ENCODE measurements around the gene CCDC180. TPM values are rescaled to one million over a fixed set of nuclear protein-coding genes. Genes with fewer than 3 reads are reported as not detected.
"Not testable (repeated sequence)": the region's sequence is repeated elsewhere in the genome, so short reads cannot be mapped to it uniquely, and the experiment has no call there.

The CCDC180 gene
- 1 to 10 TPM in 1 of 2 donors, under 1 TPM in 1; 0.95 to 3.6 TPM for total RNA-seq

DNA sequence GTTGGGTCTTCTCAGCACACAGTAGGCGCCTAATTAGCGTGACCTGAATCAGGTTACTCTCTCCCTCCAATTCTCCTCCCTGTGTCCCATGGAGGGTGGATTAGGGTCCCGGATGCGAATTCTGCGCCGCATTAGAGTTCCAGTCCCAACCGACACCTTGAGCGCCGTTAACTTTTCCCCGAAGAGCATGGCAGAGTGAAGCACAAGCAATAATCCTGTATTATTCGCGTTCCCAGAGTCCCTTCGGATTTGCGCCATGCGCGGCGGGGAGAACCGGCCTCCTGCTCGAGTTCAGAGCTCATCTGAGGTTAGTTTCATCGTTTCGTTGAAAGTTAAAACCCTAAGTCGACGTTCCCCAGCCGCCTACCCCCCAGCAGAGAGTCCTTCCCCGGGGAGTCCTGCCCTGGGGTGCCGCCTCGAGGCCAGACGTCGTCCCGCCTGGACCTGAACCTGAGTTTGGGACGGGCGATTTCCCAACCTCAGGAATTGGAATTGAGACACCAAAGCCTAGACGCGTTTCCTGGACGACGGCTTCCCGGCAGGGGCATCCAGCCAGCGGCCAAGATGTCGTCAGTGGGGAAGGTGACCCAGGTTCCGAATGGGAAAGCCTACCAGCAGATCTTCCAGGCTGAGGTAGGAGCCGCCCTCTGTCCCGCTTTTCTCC lies at the start of gene CCDC180:
CCDC180 (plus strand) TSS at position 160 of the 664 bp plus-strand sequence; CDS start at position 565, 405 bp downstream.
- Mint-ChIP-seq H3K36me3 (ENCODE audit: low read depth) (no peaks in the 10 kb centered on the region), H3K4me1 (no peaks in the 10 kb centered on the region), H3K9me3 (peaks cover 3% of the 10 kb centered on the region), H3K4me3 (no peak within 1 kb of the TSS), H3K27ac (no peak within 1 kb of the TSS), H3K27me3 (no peaks in the 10 kb centered on the region)
- no peak for ATAC-seq (replicated peaks)

GRCh38 chr9:97259834-97260514 lies 47.5 kb upstream of the CCDC180 start:
- H3K4me3 Mint-ChIP-seq, H3K27ac Mint-ChIP-seq: not testable (repeated sequence)

GRCh38 chr9:97271292-97271691 lies 36.2 kb upstream of the CCDC180 start:
- H3K27me3 Mint-ChIP-seq: no peaks in the 10 kb centered on the region
- ATAC-seq (replicated peaks): no peak
- peaks cover 5% of the 10 kb centered on the region for H3K4me1 Mint-ChIP-seq
- H3K27ac Mint-ChIP-seq: no peak overlapping the region
- H3K9me3 Mint-ChIP-seq: no peaks in the 10 kb centered on the region
- H3K36me3 Mint-ChIP-seq (ENCODE audit: low read depth): no peaks in the 10 kb centered on the region
- no peak overlapping the region for H3K4me3 Mint-ChIP-seq

More at GRCh38 chr9:97259834-97260514, 47.5 kb upstream of the CCDC180 start:
- H3K27me3 Mint-ChIP-seq; H3K4me1 Mint-ChIP-seq; ATAC-seq (replicated peaks); H3K36me3 Mint-ChIP-seq (ENCODE audit: low read depth); H3K9me3 Mint-ChIP-seq: not testable (repeated sequence)

GRCh38 chr9:97272072-97272471 lies 35.4 kb upstream of the CCDC180 start:
- Mint-ChIP-seq H3K4me1 (peaks cover 5% of the 10 kb centered on the region), H3K36me3 (ENCODE audit: low read depth) (peaks cover 6% of the 10 kb centered on the region), H3K4me3 (no peak overlapping the region), H3K27ac (no peak overlapping the region), H3K27me3 (no peaks in the 10 kb centered on the region), H3K9me3 (no peaks in the 10 kb centered on the region)
- no peak for ATAC-seq (replicated peaks)

DNA sequence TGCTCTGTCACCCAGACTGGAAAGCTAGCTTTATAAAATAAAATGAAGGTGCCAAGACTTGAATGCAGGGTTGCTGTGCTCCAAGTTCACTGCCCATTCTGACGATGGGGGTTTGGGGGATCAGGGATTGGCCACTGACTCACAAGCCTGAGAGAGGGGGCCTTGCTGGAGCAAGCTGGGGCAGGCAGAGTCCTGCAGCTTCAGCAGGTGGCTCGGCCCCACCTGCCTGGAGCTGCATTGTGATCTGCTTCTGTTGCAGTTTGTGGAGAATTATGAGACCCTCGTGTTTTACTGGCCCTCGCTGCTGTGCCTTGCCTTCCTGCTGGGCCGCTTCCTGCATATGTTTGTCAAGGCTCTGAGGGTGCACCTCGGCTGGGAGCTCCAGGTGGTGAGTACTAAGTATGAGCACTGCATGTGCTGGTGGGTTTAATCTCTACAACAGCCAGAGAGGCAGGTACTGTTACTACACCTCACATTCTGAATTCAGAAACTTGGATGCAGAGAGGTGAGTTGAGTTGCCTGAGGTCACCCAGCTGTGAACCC lies 31.1 kb upstream of the CCDC180 start:
- no peaks in the 10 kb centered on the region for H3K9me3 Mint-ChIP-seq
- H3K4me1 Mint-ChIP-seq: peaks cover 5% of the 10 kb centered on the region
- ATAC-seq (replicated peaks): no peak
- no peak overlapping the region for H3K27ac Mint-ChIP-seq
- no peak overlapping the region for H3K4me3 Mint-ChIP-seq
- H3K27me3 Mint-ChIP-seq: no peaks in the 10 kb centered on the region
- peaks cover 41% of the 10 kb centered on the region for H3K36me3 Mint-ChIP-seq (ENCODE audit: low read depth)

- H3K4me3 Mint-ChIP-seq: no peak overlapping the region
- ATAC-seq (replicated peaks): no peak
- H3K27me3 Mint-ChIP-seq: no peaks in the 10 kb centered on the region
- H3K4me1 Mint-ChIP-seq: no peaks in the 10 kb centered on the region
- H3K27ac Mint-ChIP-seq: no peak overlapping the region
- H3K36me3 Mint-ChIP-seq (ENCODE audit: low read depth): peaks cover 56% of the 10 kb centered on the region
- no peaks in the 10 kb centered on the region for H3K9me3 Mint-ChIP-seq
Observed at GRCh38 chr9:97277953-97278352, 29.5 kb upstream of the CCDC180 start.

DNA sequence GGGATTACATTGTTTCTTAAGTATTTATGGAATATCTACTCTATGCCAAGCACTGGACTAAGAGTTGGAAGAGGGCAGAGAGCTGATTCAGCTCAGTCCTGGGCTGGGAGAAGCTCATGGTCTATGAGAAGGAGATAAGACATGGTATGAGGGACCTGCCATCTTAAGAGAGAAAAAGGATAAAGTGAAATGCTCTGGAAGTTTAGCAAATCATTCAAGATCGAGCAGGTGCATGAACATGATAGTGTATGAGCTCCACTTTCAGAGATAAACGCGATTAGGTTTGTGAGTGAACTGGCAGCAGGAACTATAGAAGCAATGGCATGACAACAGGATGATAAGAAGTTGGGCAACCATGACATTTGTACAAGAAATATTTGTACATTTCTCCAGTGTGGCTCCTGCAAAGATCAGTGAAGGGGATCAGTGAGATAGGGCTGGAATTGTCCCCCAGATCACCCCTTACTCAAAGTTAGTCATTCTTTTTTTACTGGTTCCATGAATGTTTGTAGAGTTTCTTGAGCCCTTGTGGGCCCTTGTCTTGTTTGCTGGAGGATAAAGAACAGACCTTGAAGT lies 26.6 kb upstream of the CCDC180 start:
- Mint-ChIP-seq H3K9me3 (no peaks in the 10 kb centered on the region), H3K36me3 (ENCODE audit: low read depth) (peaks cover 81% of the 10 kb centered on the region), H3K27me3 (no peaks in the 10 kb centered on the region), H3K4me3 (no peak overlapping the region), H3K27ac (no peak overlapping the region), H3K4me1 (no peaks in the 10 kb centered on the region)
- no peak for ATAC-seq (replicated peaks)

GRCh38 chr9:97283768-97284167 lies 23.7 kb upstream of the CCDC180 start:
- Mint-ChIP-seq H3K9me3 (no peaks in the 10 kb centered on the region), H3K4me1 (no peaks in the 10 kb centered on the region), H3K4me3 (no peak overlapping the region), H3K27me3 (no peaks in the 10 kb centered on the region), H3K27ac (no peak overlapping the region), H3K36me3 (ENCODE audit: low read depth) (peaks cover 85% of the 10 kb centered on the region)
- ATAC-seq (replicated peaks): no peak

- no peaks in the 10 kb centered on the region for H3K27me3 Mint-ChIP-seq
Observed at GRCh38 chr9:97284798-97285197, 22.7 kb upstream of the CCDC180 start.

DNA sequence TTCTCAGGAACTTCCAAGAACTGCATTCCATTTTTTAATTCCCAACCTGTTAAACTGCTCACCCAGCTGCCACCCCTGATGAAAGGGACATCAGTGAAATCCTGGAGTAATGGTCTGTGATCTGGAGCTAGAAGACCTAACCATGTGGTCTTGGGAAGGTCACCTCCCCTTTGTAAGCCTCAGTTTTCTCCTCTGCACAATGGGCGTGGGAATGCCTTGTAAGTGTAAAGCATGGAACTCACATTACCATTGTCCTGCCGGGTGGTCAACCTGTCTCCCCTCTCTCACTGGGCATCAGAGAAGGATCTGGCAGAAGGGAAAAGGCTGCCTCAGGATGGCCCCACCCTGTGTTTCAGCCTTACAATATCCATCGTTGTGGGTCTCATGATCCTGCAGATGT lies 15.3 kb upstream of the CCDC180 start:
- H3K27me3 Mint-ChIP-seq: no peaks in the 10 kb centered on the region
- no peak overlapping the region for H3K27ac Mint-ChIP-seq
- H3K36me3 Mint-ChIP-seq (ENCODE audit: low read depth): peaks cover 57% of the 10 kb centered on the region
- no peak for ATAC-seq (replicated peaks)
- no peak overlapping the region for H3K4me3 Mint-ChIP-seq
- no peaks in the 10 kb centered on the region for H3K4me1 Mint-ChIP-seq
- peaks cover 5% of the 10 kb centered on the region for H3K9me3 Mint-ChIP-seq

More at GRCh38 chr9:97284798-97285197, 22.7 kb upstream of the CCDC180 start:
- no peaks in the 10 kb centered on the region for H3K4me1 Mint-ChIP-seq
- no peak for ATAC-seq (replicated peaks)
- H3K9me3 Mint-ChIP-seq: no peaks in the 10 kb centered on the region
- no peak overlapping the region for H3K27ac Mint-ChIP-seq
- peaks cover 84% of the 10 kb centered on the region for H3K36me3 Mint-ChIP-seq (ENCODE audit: low read depth)
- H3K4me3 Mint-ChIP-seq: no peak overlapping the region

DNA sequence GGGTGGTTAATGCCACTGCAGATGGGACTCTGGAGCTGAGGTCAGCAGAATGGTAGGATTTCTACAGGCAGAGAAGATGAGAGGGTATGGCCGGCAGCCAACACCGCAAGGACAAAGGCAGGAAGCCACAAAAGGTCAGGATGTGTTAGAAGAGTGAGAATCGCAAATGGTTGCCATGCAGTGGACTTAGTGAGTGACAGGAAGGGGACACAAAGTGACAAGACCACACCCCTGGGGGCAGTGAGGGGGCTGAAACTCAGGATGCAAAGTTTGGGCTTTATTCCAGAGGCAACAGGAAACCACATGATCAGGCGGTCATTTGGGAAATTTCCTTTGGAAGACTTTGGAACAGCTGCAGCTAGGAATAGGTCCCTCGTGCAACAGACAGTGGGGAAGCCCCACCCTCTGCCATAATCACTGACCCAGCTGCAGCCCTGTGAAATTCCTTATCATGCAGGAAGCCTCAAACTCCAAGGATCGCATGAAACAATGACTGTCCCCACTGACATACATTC lies 14.2 kb upstream of the CCDC180 start:
- H3K4me1 Mint-ChIP-seq: no peaks in the 10 kb centered on the region
- H3K4me3 Mint-ChIP-seq: no peak overlapping the region
- no peak for ATAC-seq (replicated peaks)
- peaks cover 14% of the 10 kb centered on the region for H3K9me3 Mint-ChIP-seq
- no peak overlapping the region for H3K27ac Mint-ChIP-seq
- peaks cover 47% of the 10 kb centered on the region for H3K36me3 Mint-ChIP-seq (ENCODE audit: low read depth)
- no peaks in the 10 kb centered on the region for H3K27me3 Mint-ChIP-seq

DNA sequence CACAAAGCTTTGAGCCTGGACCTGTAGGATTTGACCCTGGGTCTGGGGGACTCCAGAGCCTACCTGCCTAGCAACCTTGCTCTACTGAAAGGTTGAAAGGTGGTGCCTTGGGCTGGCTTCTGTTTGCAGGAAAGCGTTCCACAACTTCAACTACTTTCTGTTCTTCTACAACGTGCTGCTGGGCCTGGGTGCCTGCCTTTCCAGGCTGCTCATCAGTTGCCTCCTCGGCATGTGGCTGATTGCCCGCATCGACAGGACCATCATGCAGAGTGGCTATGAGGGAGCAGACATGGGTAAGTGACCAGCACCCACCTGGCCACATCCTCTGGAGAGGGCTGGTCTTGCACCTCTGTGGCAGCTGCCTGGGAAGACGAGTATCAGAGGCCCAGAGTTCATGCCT lies 13.6 kb upstream of the CCDC180 start:
- no peak for ATAC-seq (replicated peaks)
- no peak overlapping the region for H3K4me3 Mint-ChIP-seq
- no peak overlapping the region for H3K27ac Mint-ChIP-seq
- H3K36me3 Mint-ChIP-seq (ENCODE audit: low read depth): peaks cover 41% of the 10 kb centered on the region
- peaks cover 14% of the 10 kb centered on the region for H3K9me3 Mint-ChIP-seq
- H3K27me3 Mint-ChIP-seq: no peaks in the 10 kb centered on the region
- H3K4me1 Mint-ChIP-seq: no peaks in the 10 kb centered on the region

GRCh38 chr9:97297889-97298288 lies 9.6 kb upstream of the CCDC180 start:
- H3K36me3 Mint-ChIP-seq (ENCODE audit: low read depth): peaks cover 25% of the 10 kb centered on the region
- H3K27ac Mint-ChIP-seq: no peak overlapping the region
- no peak for ATAC-seq (replicated peaks)
- H3K4me1 Mint-ChIP-seq: no peaks in the 10 kb centered on the region
- peaks cover 16% of the 10 kb centered on the region for H3K9me3 Mint-ChIP-seq
- no peak overlapping the region for H3K4me3 Mint-ChIP-seq
- no peaks in the 10 kb centered on the region for H3K27me3 Mint-ChIP-seq

- peak; percentile 50 for ATAC-seq (replicated peaks)
- Mint-ChIP-seq H3K36me3 (ENCODE audit: low read depth) (peaks cover 10% of the 10 kb centered on the region), H3K27ac (no peak overlapping the region), H3K27me3 (no peaks in the 10 kb centered on the region), H3K4me3 (no peak overlapping the region), H3K4me1 (no peaks in the 10 kb centered on the region), H3K9me3 (peaks cover 17% of the 10 kb centered on the region)
Observed at GRCh38 chr9:97299809-97300414, 7.5 kb upstream of the CCDC180 start.

Measured in activated T-helper 17 cell treated with anti-CD3 and anti-CD28 coated beads, Interleukin-2, amount 50 U/mL, for 72 hours (primary cell).